Liver (tissue), 9 donors: ENCODE results near the gene GGTLC2. TPM values are rescaled to one million over a fixed set of nuclear protein-coding genes. Genes with fewer than 3 reads are reported as not detected.

ENCODE experiments used
- DNase-seq: peaks from one replicate; pipeline ENCODE4 v3.0.0-alpha.2; 2017; ENCODE audit warnings: low spot score
- H3K27ac ChIP-seq, 2 donors: one replicate each; pipeline ENCODE4 v1.7.0; 2013; ENCODE audit warnings: inconsistent platforms in 2 of 2, low read length in 2 of 2, control low read depth in 1 of 2, low read depth in 1 of 2, mild to moderate bottlenecking in 1 of 2
- H3K27me3 ChIP-seq, 4 donors: one replicate each; pipeline versions ENCODE4 v1.6.1 to v1.7.0; 2013; ENCODE audit warnings: low read length in 3 of 4, inconsistent platforms in 1 of 4, mild to moderate bottlenecking in 1 of 4, moderate library complexity in 1 of 4; ENCODE audit not compliant: control insufficient read depth in 4 of 4, insufficient read depth in 4 of 4
- H3K36me3 ChIP-seq, 4 donors: one replicate each; pipeline versions ENCODE4 v1.6.1 to v1.7.0; 2013; ENCODE audit warnings: low read length in 3 of 4, mild to moderate bottlenecking in 3 of 4, low read depth in 1 of 4, moderate library complexity in 1 of 4; ENCODE audit not compliant: control insufficient read depth in 4 of 4, insufficient read depth in 3 of 4
- H3K4me1 ChIP-seq, 4 donors: one replicate each; pipeline versions ENCODE4 v1.6.1 to v1.7.0; 2013; ENCODE audit warnings: low read length in 3 of 4, mild to moderate bottlenecking in 3 of 4, moderate library complexity in 1 of 4; ENCODE audit not compliant: control insufficient read depth in 4 of 4, insufficient read depth in 4 of 4
- H3K4me3 ChIP-seq, 3 donors: one replicate each; pipeline versions ENCODE4 v1.6.1 to v1.7.0; 2013; ENCODE audit warnings: low read length in 3 of 3, control low read depth in 1 of 3, low read depth in 1 of 3, mild to moderate bottlenecking in 1 of 3
- H3K9ac ChIP-seq, 2 donors: one replicate each; pipeline ENCODE4 v1.7.0; 2013; ENCODE audit warnings: low read length in 2 of 2, mild to moderate bottlenecking in 2 of 2, moderate library complexity in 2 of 2, control low read depth in 1 of 2, low read depth in 1 of 2
- H3K9me3 ChIP-seq, 4 donors: one replicate each; pipeline versions ENCODE4 v1.6.1 to v1.7.0; 2013; ENCODE audit warnings: low read length in 3 of 4; ENCODE audit not compliant: control insufficient read depth in 4 of 4
- EGR1 ChIP-seq, 2 donors: IDR thresholded peaks; 2 replicates each; pipeline ENCODE4 v1.6.1; 2016 to 2018; ENCODE audit warnings: antibody characterized with exemption in 2 of 2, low read depth in 2 of 2
- FOXA2 ChIP-seq: IDR thresholded peaks from 2 replicates; pipeline ENCODE4 v1.6.1; 2016; ENCODE audit warnings: antibody characterized with exemption
- GABPA ChIP-seq, 2 donors: IDR thresholded peaks in 1 of 2; conservative IDR thresholded peaks in 1 of 2; 2 replicates each; pipeline ENCODE4 v1.6.1; 2016; ENCODE audit warnings: antibody characterized with exemption in 2 of 2, mild to moderate bottlenecking in 1 of 2, moderate library complexity in 1 of 2
- HNF4A ChIP-seq, 2 donors: conservative IDR thresholded peaks; 2 replicates each; pipeline ENCODE4 v1.6.1; 2016; ENCODE audit warnings: antibody characterized with exemption in 2 of 2, mild to moderate bottlenecking in 2 of 2
- HNF4G ChIP-seq: IDR thresholded peaks from 2 replicates; pipeline ENCODE4 v1.6.1; 2016; ENCODE audit warnings: antibody characterized with exemption
- JUND ChIP-seq, 2 donors: IDR thresholded peaks; 2 replicates each; pipeline ENCODE4 v1.6.1; 2016; ENCODE audit warnings: antibody characterized with exemption in 2 of 2
- NR2F2 ChIP-seq: IDR thresholded peaks from 2 replicates; pipeline ENCODE4 v1.6.1; 2016; ENCODE audit warnings: antibody characterized with exemption
- RAD21 ChIP-seq, 2 donors: IDR thresholded peaks; 2 replicates each; pipeline ENCODE4 v1.6.1; 2016; ENCODE audit warnings: antibody characterized with exemption in 2 of 2, mild to moderate bottlenecking in 2 of 2
- REST ChIP-seq: IDR thresholded peaks from 2 replicates; pipeline ENCODE4 v1.6.1; 2016; ENCODE audit warnings: antibody characterized with exemption, mild to moderate bottlenecking
- RXRA ChIP-seq, 2 donors: IDR thresholded peaks; 2 replicates each; pipeline ENCODE4 v1.6.1; 2017 to 2018; ENCODE audit warnings: antibody characterized with exemption in 2 of 2, mild to moderate bottlenecking in 1 of 2
- SP1 ChIP-seq: IDR thresholded peaks from 2 replicates; pipeline ENCODE4 v1.6.1; 2018; ENCODE audit warnings: antibody characterized with exemption, mild to moderate bottlenecking
- TAF1 ChIP-seq: conservative IDR thresholded peaks from 2 replicates; pipeline ENCODE4 v1.6.1; 2016; ENCODE audit warnings: antibody characterized with exemption, mild to moderate bottlenecking
- WGBS: extraction: QIAGEN DNeasy Blood & Tissue Kit; methylation state at CpG from one replicate; pipeline ENCODE4 v1.1.7; 2013; 5-methylcytosine and 5-hydroxymethylcytosine counted together
- polyA plus RNA-seq, 2 donors: library from polyadenylated mRNA; stranded (reverse) in 1 of 2; unstranded in 1 of 2; fragments of 200-250 nt in 1 of 2; fragments of >200 nt in 1 of 2; fragmentation: Nextera tagmentation in 1 of 2; extraction: Ambion mirVana in 1 of 2; gene quantifications; one replicate each; pipeline versions ENCODE4 v1.2.1 to v1.2.3, GENCODE V29; 2013 to 2015
- total RNA-seq, 2 donors: library from RNA; depleted of rRNA; stranded (reverse); fragments of >200 nt; gene quantifications; one replicate each; pipeline ENCODE4 v1.2.3, GENCODE V29; 2014
- TF ChIP-seq, protein P1 (sequence below): IDR thresholded peaks from 2 replicates; pipeline ENCODE4 v1.6.1; 2016; ENCODE audit warnings: antibody characterized with exemption
- TF ChIP-seq, protein P2 (sequence below): IDR thresholded peaks from 2 replicates; pipeline ENCODE4 v1.6.1; 2016; ENCODE audit warnings: antibody characterized with exemption
- TF ChIP-seq, protein P3 (sequence below): IDR thresholded peaks from 2 replicates; pipeline ENCODE4 v1.6.1; 2016; ENCODE audit warnings: antibody characterized with exemption
- TF ChIP-seq, protein P4 (sequence below): fragments of 150-350 bp; IDR thresholded peaks from 2 replicates; pipeline ENCODE4 v1.5.1; 2017; ENCODE audit warnings: improper control_type of control experiment, low read depth, low read length; ENCODE audit not compliant: missing input control
- donor health status: healthy.
- donor health status: healthy.
- donor health status: healthy.
- donor health status: healthy.
- donor health status: healthy.

The GGTLC2 gene
- total and polyA plus RNA-seq, 4 donors: not detected

DNA sequence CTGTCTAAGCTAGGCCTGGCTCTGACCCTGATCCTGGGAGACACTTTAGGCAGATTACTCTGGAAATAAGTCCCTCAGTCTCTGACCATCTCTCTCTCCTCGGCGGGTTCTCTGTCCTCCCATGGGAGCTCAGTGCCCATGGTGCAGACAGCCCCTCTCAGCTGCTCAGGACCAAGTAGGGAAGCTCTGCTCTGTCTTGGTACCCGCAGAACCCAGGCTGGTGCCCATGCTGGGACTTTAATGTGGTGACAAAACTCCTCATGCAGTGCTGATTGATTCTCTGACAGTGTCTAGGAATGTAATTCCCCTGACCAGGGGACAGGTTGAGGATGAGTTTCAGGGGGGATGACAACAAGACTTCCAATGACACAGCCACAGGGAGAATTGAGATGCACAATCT, 30.3 kb upstream of the GGTLC2 start:
- no peak for TF ChIP-seq GABPA (IDR thresholded peaks at IDR 0.05 in 1 of 2, conservative IDR thresholded peaks at IDR 0.05 in 1 of 2)
- TF ChIP-seq REST: no peak
- TF ChIP-seq RXRA (IDR thresholded peaks at IDR 0.05): no peak
- no peak for TF ChIP-seq EGR1 (IDR thresholded peaks at IDR 0.05; ENCODE audit: low read depth in 2 of 2)
- TF ChIP-seq HNF4G: no peak
- TF ChIP-seq RAD21 (IDR thresholded peaks at IDR 0.05): no peak
- TF ChIP-seq, protein P1, sequence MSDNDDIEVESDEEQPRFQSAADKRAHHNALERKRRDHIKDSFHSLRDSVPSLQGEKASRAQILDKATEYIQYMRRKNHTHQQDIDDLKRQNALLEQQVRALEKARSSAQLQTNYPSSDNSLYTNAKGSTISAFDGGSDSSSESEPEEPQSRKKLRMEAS: no peak
- TF ChIP-seq, protein P2, sequence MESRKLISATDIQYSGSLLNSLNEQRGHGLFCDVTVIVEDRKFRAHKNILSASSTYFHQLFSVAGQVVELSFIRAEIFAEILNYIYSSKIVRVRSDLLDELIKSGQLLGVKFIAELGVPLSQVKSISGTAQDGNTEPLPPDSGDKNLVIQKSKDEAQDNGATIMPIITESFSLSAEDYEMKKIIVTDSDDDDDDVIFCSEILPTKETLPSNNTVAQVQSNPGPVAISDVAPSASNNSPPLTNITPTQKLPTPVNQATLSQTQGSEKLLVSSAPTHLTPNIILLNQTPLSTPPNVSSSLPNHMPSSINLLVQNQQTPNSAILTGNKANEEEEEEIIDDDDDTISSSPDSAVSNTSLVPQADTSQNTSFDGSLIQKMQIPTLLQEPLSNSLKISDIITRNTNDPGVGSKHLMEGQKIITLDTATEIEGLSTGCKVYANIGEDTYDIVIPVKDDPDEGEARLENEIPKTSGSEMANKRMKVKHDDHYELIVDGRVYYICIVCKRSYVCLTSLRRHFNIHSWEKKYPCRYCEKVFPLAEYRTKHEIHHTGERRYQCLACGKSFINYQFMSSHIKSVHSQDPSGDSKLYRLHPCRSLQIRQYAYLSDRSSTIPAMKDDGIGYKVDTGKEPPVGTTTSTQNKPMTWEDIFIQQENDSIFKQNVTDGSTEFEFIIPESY: no peak
- TF ChIP-seq NR2F2: no peak
- TF ChIP-seq JUND (IDR thresholded peaks at IDR 0.05): no peak
- no peak for TF ChIP-seq HNF4A (conservative IDR thresholded peaks at IDR 0.05)
- no peak for TF ChIP-seq FOXA2
- TF ChIP-seq, protein P3, sequence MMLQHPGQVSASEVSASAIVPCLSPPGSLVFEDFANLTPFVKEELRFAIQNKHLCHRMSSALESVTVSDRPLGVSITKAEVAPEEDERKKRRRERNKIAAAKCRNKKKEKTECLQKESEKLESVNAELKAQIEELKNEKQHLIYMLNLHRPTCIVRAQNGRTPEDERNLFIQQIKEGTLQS: no peak
- TF ChIP-seq, protein P4, sequence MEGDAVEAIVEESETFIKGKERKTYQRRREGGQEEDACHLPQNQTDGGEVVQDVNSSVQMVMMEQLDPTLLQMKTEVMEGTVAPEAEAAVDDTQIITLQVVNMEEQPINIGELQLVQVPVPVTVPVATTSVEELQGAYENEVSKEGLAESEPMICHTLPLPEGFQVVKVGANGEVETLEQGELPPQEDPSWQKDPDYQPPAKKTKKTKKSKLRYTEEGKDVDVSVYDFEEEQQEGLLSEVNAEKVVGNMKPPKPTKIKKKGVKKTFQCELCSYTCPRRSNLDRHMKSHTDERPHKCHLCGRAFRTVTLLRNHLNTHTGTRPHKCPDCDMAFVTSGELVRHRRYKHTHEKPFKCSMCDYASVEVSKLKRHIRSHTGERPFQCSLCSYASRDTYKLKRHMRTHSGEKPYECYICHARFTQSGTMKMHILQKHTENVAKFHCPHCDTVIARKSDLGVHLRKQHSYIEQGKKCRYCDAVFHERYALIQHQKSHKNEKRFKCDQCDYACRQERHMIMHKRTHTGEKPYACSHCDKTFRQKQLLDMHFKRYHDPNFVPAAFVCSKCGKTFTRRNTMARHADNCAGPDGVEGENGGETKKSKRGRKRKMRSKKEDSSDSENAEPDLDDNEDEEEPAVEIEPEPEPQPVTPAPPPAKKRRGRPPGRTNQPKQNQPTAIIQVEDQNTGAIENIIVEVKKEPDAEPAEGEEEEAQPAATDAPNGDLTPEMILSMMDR: no peak
- no peak for TF ChIP-seq SP1
- no peak for TF ChIP-seq TAF1
- Histone ChIP-seq H3K27ac (no peak overlapping the region), H3K36me3 (no peaks in the 10 kb centered on the region), H3K27me3 (peaks cover 0 to 9% (median 0%) of the 10 kb centered on the region in 4 donors), H3K4me1 (no peaks in the 10 kb centered on the region), H3K9ac (no peak overlapping the region), H3K9me3 (no peaks in the 10 kb centered on the region), H3K4me3 (no peak overlapping the region)
- DNase-seq: no peak
- 66% methylated on average over 3 of the region's 3 CpGs for WGBS

DNA sequence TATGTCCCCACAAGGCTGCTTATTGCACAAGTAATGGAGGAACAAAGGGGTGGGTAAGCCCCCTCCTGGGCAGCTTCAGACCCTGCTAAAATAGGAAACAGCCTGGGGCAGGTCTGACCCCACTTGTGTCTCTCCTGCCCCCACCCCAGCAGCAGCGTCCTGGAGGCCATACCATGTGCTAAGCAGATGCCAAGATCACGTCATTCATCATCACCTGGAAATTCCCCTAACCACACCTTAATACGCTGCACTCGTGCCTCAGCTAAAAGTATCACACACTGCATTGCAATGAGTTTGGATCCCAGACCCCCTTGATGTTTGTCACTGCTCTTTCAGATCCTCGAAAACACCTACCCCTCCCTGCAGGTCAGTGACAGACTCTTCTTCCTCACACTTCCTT, 27.8 kb upstream of the GGTLC2 start:
- Histone ChIP-seq H3K27ac (no peak overlapping the region), H3K4me1 (no peaks in the 10 kb centered on the region), H3K4me3 (no peak overlapping the region), H3K9ac (no peak overlapping the region), H3K9me3 (no peaks in the 10 kb centered on the region), H3K36me3 (no peaks in the 10 kb centered on the region), H3K27me3 (peaks cover 0 to 9% (median 0%) of the 10 kb centered on the region in 4 donors)
- TF ChIP-seq HNF4G (no peak), HNF4A (conservative IDR thresholded peaks at IDR 0.05) (no peak)
- WGBS: 46% methylated on average over 5 of the region's 5 CpGs
- DNase-seq: no peak
